Measurements from ENCODE around the gene MARCHF10. TPM values are rescaled to one million over a fixed set of nuclear protein-coding genes. Genes with fewer than 3 reads are reported as not detected.

MARCHF10 gene
- total RNA-seq, 1 experiment from 2014 or later = not detected

DNA sequence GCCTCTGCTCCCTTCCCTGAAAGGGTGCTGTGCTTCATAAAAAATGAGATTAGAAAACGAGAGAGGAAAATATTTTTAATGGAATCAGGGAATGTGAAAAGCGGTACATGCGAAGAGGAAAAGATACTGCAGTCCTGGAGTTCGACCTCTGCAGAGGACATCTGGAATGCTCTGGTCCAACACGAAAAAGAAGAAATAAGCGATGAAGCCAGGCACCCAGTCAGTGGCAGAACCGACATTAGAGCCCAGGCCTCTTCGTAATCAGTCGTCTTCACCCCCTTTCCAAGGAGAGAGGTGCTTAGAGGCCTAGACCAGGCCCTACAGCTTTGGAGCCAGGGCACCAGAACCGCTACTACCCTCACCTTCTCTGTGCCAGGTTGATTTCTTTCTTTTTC lies 459 bp upstream of the MARCHF10 start:
- CTCF ChIA-PET = no interaction called here
- intact Hi-C loops (cut with micrococcal nuclease; ENCODE audit: unreplicated experiment) = no loop called here
- Histone ChIP-seq H3K36me3 (ENCODE audit: insufficient read depth, low read length, poor library complexity, severe bottlenecking) (no peaks in the 10 kb centered on the region), H3K4me3 (ENCODE audit: low read depth, low read length, poor library complexity, severe bottlenecking) (no peak overlapping the region), H3K9me3 (ENCODE audit: low read depth, low read length, poor library complexity, severe bottlenecking) (no peaks in the 10 kb centered on the region), H3K4me1 (ENCODE audit: insufficient read depth, low read length, poor library complexity, severe bottlenecking) (no peaks in the 10 kb centered on the region), H3K27me3 (replicated peaks; ENCODE audit: insufficient read depth, low read depth, low read length, poor library complexity) (no peaks in the 10 kb centered on the region), H3K27ac (ENCODE audit: low read depth, low read length, poor library complexity, severe bottlenecking) (no peak overlapping the region)
- TF ChIP-seq, protein P1, sequence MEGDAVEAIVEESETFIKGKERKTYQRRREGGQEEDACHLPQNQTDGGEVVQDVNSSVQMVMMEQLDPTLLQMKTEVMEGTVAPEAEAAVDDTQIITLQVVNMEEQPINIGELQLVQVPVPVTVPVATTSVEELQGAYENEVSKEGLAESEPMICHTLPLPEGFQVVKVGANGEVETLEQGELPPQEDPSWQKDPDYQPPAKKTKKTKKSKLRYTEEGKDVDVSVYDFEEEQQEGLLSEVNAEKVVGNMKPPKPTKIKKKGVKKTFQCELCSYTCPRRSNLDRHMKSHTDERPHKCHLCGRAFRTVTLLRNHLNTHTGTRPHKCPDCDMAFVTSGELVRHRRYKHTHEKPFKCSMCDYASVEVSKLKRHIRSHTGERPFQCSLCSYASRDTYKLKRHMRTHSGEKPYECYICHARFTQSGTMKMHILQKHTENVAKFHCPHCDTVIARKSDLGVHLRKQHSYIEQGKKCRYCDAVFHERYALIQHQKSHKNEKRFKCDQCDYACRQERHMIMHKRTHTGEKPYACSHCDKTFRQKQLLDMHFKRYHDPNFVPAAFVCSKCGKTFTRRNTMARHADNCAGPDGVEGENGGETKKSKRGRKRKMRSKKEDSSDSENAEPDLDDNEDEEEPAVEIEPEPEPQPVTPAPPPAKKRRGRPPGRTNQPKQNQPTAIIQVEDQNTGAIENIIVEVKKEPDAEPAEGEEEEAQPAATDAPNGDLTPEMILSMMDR (conservative IDR thresholded peaks at IDR 0.05; ENCODE audit: low read depth, low read length) = no peak
- no peak for TF ChIP-seq EZH2 (IDR thresholded peaks at IDR 0.05; ENCODE audit: borderline replicate concordance, low read depth, low read length, poor library complexity, severe bottlenecking)
- no TSS peak for BruUV-seq (replicated peaks)
- no peak for DNase-seq (ENCODE audit: low spot score)
- POLR2A ChIA-PET (ENCODE audit: low non-redundant PET) = no interaction called here

DNA sequence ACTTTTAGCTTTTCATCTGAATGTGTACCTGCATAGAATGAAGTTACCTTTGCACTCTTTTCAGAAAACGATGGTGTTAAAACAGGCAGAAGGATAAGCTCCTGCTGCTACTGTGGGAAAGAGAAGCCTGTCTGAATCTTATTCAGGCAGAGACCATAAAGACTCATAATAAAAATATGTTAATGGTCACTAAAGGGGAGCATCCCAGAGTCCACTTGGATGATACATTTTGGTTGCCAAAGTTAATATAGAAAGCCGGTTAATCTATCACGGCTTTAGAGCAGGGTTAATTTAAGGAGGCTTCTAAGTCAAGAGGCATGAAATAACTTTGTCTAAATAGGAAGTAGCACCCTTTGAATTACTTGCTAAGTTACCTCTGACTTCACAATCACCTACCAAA lies 2.9 kb downstream of the MARCHF10 start:
- Histone ChIP-seq H3K9me3 (ENCODE audit: low read depth, low read length, poor library complexity, severe bottlenecking) (no peaks in the 10 kb centered on the region), H3K27me3 (replicated peaks; ENCODE audit: insufficient read depth, low read depth, low read length, poor library complexity) (peaks cover 5% of the 10 kb centered on the region), H3K36me3 (ENCODE audit: insufficient read depth, low read length, poor library complexity, severe bottlenecking) (no peaks in the 10 kb centered on the region), H3K27ac (ENCODE audit: low read depth, low read length, poor library complexity, severe bottlenecking) (no peak overlapping the region), H3K4me1 (ENCODE audit: insufficient read depth, low read length, poor library complexity, severe bottlenecking) (no peaks in the 10 kb centered on the region), H3K4me3 (ENCODE audit: low read depth, low read length, poor library complexity, severe bottlenecking) (no peak overlapping the region)
- no peak for TF ChIP-seq EZH2 (IDR thresholded peaks at IDR 0.05; ENCODE audit: borderline replicate concordance, low read depth, low read length, poor library complexity, severe bottlenecking)
- TF ChIP-seq, protein P1 (conservative IDR thresholded peaks at IDR 0.05; ENCODE audit: low read depth, low read length) = no peak
- ChIA-PET POLR2A (ENCODE audit: low non-redundant PET) (no interaction called here), CTCF (interaction anchor here (0.7 kb wide), 1 partner anchor 288 kb away, joined by 4 read pairs; no protein-coding TSS in a partner anchor)
- no TSS peak for BruUV-seq (replicated peaks)
- intact Hi-C loops (cut with micrococcal nuclease; ENCODE audit: unreplicated experiment) = no loop called here
- DNase-seq (ENCODE audit: low spot score) = no peak

DNA sequence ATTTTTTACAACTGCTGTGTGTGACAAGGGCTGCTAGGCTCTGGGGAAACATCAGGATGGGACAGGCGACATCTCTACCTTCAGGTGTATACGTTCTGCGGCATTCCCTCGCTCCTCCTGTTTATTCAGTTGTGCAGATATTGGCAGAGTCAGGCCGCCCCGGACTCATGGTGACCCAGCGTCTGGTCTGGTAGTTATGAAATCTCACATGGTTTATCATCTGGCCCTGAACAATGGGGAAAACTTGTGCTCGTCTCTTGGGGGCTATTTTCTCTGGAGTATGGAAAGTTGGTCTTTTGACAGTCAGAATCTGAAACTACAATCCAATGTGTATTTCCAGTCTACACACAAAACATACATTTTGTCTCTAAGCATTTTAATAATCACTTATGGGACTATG lies 3.3 kb downstream of the MARCHF10 start:
- Histone ChIP-seq H3K9me3 (ENCODE audit: low read depth, low read length, poor library complexity, severe bottlenecking) (no peaks in the 10 kb centered on the region), H3K36me3 (ENCODE audit: insufficient read depth, low read length, poor library complexity, severe bottlenecking) (no peaks in the 10 kb centered on the region), H3K4me1 (ENCODE audit: insufficient read depth, low read length, poor library complexity, severe bottlenecking) (no peaks in the 10 kb centered on the region), H3K27ac (ENCODE audit: low read depth, low read length, poor library complexity, severe bottlenecking) (no peak overlapping the region), H3K27me3 (replicated peaks; ENCODE audit: insufficient read depth, low read depth, low read length, poor library complexity) (peaks cover 9% of the 10 kb centered on the region), H3K4me3 (ENCODE audit: low read depth, low read length, poor library complexity, severe bottlenecking) (no peak overlapping the region)
- no TSS peak for BruUV-seq (replicated peaks)
- ChIA-PET CTCF (no interaction called here), POLR2A (ENCODE audit: low non-redundant PET) (no interaction called here)
- TF ChIP-seq, protein P1 (conservative IDR thresholded peaks at IDR 0.05; ENCODE audit: low read depth, low read length) = no peak
- TF ChIP-seq EZH2 (IDR thresholded peaks at IDR 0.05; ENCODE audit: borderline replicate concordance, low read depth, low read length, poor library complexity, severe bottlenecking) = no peak
- intact Hi-C loops (cut with micrococcal nuclease; ENCODE audit: unreplicated experiment) = no loop called here
- DNase-seq (ENCODE audit: low spot score) = no peak
